Fibroblast of gingiva (primary cell): Measurements from ENCODE around the gene CYB5R3.
"Not testable (repeated sequence)": the region's sequence is repeated elsewhere in the genome, so short reads cannot be mapped to it uniquely, and the experiment has no call there.

Experiments used
- DNase-seq: peaks from one replicate; pipeline ENCODE4 v3.0.0-alpha.2; 2011; ENCODE audit warnings: low read depth

The CYB5R3 gene

GRCh38 chr22:42596863-42597530, 52.2 kb downstream of the CYB5R3 start:
- DNase-seq: no peak

DNA sequence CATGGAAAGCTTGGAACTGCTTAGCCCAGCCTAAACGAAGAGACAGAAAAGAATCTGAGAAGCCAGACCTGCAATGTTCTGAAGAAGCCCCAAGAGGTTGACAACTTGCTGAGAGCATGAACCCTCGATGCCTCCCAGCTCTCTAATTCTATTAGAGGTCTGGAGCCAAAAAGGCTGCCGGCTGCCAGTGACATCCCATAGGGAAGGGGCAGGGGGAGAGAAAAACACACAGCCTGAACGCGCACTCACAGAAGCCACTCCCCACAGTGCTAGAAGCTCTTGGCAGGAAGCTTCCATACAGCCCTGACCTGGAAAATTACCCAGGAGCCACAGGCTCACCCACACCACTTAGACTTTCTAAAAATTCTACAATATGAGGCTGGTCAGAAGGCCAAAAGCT, 52.9 kb downstream of the CYB5R3 start:
- DNase-seq: no peak

DNA sequence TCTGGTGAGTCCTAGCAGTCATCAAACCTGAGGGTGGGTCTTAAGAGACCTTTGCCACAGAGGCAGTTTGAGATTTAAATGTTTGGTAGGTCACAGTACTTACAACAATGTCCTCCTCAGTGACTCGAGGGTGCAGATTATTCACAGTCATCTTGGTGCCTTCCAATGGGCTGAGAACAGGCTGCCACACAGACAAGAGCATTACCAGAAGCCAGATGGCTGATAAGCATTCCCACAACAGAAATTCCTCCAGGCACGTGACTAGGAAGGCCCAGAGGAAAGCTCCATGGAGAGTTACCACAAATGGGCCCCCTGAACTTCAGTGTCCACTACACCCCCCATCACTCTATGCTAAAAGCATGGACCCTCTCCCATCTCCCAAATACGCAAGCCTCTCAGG, 53.8 kb downstream of the CYB5R3 start:
- no peak for DNase-seq

DNA sequence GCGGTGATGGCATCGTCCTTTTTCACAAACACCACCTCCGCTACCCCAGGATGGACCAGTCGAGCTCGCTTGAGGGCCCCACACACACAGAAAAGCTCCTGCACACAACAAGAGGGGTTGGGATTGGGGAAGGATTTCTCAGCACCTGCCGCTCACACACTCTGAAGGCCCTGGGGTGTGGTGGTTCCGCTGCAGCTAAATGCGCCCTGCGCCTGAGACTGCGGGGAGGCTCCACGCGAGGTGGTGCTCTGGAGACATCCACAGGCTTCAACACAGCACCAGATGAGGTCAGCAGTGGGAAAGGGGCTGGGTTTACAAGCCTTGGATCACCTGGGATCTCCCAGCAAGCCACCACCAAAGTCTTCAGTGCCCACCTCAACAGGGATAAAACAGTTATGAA, 57.2 kb downstream of the CYB5R3 start:
- DNase-seq: no peak

DNA sequence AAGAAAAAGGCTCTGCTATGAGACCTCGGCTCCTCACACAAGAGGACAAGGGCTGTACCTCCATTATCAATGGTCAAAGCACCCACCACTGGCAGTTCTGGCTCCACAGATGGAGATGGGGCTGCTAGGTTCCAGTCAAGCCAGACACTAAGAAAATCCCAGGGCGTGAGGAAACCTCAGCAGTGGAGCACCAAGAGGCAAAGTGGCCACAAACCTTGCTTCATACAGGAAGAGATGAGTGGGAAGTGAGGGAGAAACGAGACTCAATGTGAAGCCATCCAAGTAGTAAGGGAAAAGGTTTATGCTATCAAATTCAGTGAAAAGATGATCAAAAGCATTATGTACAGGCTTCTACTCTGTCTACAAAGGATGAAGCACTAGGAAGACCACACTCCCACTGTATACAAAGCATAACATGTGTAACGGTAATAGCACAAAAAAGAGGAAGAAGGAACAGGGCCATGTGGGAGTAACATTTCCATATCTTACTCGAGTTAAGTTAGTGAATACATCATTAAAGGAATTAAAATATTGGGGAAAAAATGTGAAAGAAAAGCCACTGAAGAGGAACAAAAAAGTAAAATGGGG, 61.5 kb downstream of the CYB5R3 start:
- no peak for DNase-seq

DNA sequence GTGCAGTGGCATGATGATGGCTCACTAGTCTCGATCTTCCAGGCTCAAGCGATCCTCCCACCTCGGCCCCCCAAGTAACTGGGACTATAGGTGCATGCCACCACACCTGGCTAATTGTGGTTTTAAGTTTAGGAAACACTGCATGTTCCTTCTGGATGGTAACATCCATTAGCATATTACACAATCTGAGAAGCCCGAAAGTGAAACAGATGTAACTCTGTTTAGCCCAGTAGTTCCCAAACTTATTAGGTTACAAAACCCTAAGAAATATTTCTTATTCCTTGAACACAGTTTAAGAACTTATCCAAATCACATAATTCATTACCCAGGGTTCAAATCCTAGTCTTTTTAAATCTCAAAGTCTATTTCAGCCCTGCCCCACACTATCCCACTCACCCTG, 62.8 kb downstream of the CYB5R3 start:
- DNase-seq: no peak

DNA sequence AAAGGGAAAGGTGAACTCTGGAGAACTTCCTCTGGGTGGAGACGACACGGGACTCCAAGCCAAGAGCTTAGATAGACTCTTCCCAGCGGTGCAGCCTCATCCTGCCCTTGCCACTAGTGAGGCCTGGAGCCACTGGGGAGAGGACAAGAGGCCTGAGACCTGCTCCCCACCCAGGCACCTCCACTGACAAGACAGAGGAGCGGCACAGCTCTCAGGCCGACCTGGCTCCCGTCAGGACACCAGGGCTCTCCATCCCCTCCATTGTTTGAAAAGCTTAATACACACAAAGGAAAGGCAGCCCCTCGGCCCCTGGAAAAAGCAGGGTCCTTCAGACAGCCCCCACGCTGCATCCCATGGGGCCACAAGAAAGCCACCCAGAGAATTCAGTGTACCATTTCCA, 64.1 kb downstream of the CYB5R3 start:
- DNase-seq: no peak

- DNase-seq: no peak
These were observed 64.7 kb downstream of the CYB5R3 start for GRCh38 chr22:42584364-42584940.

DNA sequence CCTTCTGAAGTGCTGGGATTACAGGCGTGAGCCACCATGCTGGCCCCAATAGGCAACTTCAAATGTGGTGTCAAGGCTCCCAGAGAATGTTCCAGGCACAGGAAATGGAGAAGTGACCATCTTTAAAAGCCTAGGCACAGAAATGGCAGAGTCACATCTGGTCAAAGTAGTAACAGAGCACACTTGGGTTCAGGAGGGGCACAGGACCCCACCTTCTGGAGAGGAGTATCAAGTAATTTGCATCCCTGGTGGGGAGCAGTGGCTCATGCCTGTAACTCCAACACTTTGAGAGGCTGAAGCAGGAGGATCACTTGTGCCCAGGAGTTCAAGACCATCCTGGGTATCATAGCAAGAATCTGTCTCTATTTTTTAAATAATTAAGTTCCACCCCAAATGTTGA, 66.2 kb downstream of the CYB5R3 start:
- DNase-seq: no peak

DNA sequence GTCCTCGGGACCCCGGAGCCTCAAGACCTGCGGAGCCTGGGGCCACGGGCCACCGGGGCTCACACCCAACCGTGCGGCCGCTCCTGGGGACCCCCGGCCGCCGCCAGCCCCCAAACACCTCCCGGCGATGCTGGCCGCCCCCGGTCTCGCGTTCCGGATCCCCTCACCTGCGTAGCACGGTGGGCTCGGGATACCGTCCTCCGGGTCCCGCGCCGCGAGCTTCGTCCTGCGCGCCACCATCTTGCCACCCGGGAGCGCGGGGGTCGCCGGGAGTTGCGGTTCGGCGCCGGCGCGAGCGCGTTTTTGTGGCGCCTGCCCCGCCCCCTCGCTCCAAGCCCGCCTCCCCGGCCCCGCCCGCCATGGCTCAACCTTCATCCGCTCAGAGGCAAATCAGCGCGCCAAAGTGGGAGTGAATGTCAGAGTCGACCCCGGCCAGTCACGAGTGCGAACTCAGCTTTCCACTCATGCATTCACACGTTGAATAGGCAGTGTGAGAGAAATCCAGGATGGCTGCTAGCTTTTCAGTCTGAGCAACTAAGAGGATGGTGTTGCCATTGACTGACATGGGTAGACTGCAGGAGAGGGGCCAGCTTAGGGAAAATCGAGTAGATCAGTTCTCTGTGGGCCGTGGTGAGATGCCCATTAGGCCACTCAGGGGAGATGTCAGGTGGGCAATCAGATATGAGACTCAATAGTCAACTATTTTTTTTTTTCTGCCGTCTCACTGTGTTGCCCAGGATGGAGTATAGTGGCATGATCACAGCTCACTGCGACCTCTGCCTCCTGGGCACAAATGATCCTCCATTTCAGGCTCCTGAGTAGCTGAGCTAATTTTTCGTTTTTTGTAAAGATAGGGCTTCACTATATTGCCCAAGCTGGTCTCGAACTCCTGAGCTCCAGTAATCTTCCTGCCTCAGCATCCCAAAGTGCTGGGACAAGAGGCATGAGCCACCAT, 67.2 kb downstream of the CYB5R3 start:
- DNase-seq: peak; percentile 65

GRCh38 chr22:42581194-42581761, 67.9 kb downstream of the CYB5R3 start:
- DNase-seq: not testable (repeated sequence)

DNA sequence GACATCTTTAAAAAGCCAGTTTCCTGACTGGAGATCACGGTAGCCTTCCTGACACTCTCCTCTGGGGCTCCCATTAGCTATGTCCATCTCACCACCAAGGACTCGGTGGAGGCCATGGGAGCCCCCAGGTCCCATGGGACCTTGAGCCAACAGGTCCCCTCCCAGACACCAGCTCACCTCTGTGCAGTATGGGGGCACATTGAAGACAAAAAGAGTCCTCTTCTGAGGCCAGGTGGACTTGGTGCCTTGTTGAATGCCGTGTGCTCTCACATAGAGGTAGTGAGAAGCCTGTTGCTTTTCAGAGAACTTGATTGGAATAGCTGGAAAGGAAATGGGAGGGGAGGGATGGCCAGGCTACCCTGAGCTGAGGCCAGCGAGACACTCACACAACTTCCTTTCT, 69.2 kb downstream of the CYB5R3 start:
- not testable (repeated sequence) for DNase-seq

DNA sequence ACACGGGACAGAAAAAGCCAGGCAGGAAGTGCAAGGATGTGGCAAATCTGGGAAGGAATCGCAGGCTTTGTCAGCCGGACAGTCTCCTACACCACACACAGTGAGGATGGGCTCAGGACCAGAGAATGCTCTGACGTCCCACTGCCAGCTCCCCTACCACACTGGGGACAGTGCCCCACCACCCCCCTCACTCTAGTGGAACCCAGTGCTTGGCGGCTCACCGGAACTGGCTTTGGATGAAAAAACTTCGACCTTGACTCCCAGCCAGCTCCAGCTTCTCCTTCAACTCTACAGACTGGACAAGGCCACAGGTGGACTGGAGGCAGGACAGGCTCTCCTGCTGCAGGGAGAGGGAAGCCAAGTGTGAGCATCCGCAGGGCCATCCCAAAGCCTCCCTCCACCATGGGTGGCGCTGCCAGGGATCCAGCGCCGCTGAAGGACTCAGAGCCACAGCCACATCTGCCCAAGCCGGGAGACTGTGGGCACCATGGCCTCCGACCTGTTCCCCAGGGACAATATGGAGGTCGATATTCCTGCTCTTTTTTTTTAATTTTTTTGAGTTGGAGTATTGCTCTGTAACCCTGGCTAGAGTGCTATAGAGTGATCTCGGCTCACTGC, 71.5 kb downstream of the CYB5R3 start:
- DNase-seq: no peak

DNA sequence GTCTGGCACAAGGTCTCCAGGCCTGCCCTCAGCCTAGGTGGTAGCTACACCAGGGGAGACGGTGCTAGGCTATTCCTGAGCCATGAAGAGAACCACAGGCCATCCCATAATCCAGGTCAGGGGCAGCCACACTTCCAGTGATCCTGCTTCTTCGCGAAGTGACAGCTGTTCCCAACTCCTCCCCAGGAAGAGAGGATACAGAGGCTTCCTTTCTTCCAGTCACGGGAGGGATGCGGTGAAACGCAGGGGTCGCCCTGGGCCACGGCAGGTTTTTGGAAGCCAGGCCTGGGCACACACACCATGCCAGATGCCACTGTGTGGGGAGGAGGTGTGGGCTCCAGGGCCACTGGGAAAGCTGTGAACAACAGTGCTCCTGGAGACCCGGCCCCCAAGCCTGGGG, 72.1 kb downstream of the CYB5R3 start:
- DNase-seq: not testable (repeated sequence)

GRCh38 chr22:42575996-42576574, 73.1 kb downstream of the CYB5R3 start:
- not testable (repeated sequence) for DNase-seq

- DNase-seq: not testable (repeated sequence)
These were observed 74.7 kb downstream of the CYB5R3 start for GRCh38 chr22:42574468-42574867.

GRCh38 chr22:42574046-42574445, 75.1 kb downstream of the CYB5R3 start:
- DNase-seq: not testable (repeated sequence)

- DNase-seq: not testable (repeated sequence)
These were observed 78.1 kb downstream of the CYB5R3 start for GRCh38 chr22:42571068-42571467.

DNA sequence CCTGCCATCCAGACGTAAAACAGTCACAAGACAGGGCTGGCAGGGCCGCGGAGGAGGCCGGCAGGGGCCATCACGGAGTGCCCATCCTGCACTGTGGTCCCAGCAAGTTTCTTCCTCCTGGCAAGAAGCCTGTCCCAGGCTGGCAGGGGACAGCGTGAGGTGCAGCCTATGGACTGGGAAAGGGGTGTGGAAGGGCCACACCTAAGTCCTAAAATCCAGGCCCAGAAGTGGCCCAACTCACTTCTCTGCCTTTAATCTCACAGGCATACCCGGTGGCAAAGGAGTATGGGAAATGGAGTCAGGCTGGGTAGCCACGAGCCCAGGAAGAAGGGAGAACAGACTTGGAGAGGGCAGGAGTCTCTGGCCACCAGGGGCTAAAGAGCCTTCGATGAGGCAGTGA, 78.6 kb downstream of the CYB5R3 start:
- DNase-seq: not testable (repeated sequence)

DNA sequence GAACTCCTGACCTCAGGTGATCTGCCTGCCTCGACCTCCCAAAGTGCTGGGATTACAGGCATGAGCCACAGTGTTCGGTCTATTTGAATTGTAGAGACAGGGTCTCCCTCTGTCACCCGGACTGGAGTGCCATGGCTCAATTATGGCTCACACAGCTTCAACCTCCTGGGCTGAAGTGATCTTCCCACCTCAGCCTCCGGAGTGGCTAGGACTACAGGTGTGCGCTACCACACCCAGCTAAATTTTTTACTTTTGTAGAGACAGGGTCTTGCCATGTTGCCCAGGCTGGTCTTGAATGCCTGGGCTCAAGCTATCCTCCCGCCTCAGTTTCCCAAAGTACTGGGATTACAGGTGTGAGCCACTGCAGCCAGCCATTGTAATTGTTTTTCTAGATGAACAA, 81.2 kb downstream of the CYB5R3 start:
- not testable (repeated sequence) for DNase-seq
